Measurements from ENCODE around the gene CD247. TPM values are rescaled to one million over a fixed set of nuclear protein-coding genes. Genes with fewer than 3 reads are reported as not detected.

Gene CD247
- total and polyA plus RNA-seq, 4 experiments from 2014 or later: 260 to 404 (median 340) TPM

DNA sequence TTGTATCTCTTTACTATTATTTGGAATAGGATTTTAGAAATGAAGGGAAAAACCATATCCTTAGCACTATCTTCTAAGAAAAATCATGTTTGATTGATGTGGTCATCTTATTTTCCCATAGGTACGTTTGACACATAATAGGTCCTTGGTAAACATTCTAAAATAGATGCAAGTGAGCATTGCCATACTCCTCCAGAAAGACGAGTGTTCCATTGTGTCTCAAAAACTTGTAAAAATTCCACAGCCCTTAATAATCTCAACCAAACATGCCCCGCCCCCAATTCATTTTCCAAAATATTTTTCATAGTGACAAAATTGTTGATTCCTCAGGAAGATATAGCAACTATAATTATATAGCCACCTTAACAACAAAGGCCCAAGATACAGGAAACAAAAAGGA is 113.4 kb downstream of the CD247 start:
- Mint-ChIP-seq H3K9me3 (no peaks in the 10 kb centered on the region), H3K27me3 (no peaks in the 10 kb centered on the region), H3K4me1 (peaks cover 0 to 1% (median under 1%) of the 10 kb centered on the region in 4 donors), H3K36me3 (peaks cover 40 to 49% of the 10 kb centered on the region in 2 donors), H3K27ac (no peak overlapping the region), H3K4me3 (no peak overlapping the region)
- POLR2A ChIA-PET (ENCODE audit: partially characterized antibody): no interaction called here
- H3K27ac ChIP-seq (ENCODE audit: low read depth, low read length): no peak overlapping the region
- H3K9me3 ChIP-seq (ENCODE audit: control insufficient read depth in 1 of 2, low read length in 2 of 2): no peaks in the 10 kb centered on the region
- H3K4me1 ChIP-seq (ENCODE audit: insufficient read depth, low read length): no peaks in the 10 kb centered on the region
- CTCF ChIA-PET (ENCODE audit: partially characterized antibody): interaction anchor here (0.9 to 4.6 kb wide), 3 partner anchors 110 to 138 kb away, joined by 3 to 86 read pairs (median 3); no protein-coding TSS in a partner anchor
- peaks cover 5% of the 10 kb centered on the region for H3K36me3 ChIP-seq (ENCODE audit: insufficient read depth, low read length)
- no peak overlapping the region for H3K4me3 ChIP-seq (ENCODE audit: low read length in 2 of 2)
- DNase-seq: no peak
- no peaks in the 10 kb centered on the region for H3K27me3 ChIP-seq (ENCODE audit: insufficient read depth, low read length)
- intact Hi-C loops (cut with micrococcal nuclease): loop anchor here (5.0 to 10.0 kb wide), 3 partner anchors 112 to 340 kb away; partner anchors contain the start of gene CD247

DNA sequence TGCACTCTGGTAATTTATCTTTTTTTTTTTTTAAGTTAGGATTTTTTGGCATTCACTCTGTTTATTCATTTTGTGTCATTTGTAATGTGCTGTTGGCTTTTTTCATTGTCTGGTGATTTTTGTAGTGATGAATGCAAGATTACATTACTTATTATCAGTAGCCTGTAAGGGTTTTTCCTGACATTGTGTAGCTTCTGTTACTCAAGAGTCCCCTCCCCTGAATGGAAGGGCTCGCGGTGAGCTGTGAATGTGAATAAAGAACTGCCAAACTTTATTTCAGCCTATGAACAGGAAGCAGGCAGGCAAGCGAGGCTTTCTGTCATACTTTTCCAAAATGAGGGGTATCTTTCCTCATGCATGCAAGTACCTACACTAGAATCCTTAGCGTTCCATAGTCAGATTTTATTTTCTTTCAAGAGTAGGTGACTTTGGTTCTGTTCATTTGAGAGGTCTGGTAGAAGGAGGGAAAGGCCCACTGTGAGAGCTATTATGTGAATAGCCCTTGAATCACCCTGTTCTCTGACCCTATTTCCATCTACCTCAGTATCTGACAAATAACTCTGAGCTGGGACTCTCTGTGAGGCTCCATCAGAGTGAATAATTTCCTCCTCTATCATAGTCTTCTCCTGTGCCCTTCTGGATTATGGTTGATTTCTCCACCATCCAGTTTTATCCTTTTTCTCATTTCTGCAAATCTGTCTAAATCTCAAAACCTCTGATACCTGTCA is 114.0 kb downstream of the CD247 start:
- Histone ChIP-seq H3K36me3 (ENCODE audit: insufficient read depth, low read length) (peaks cover 5% of the 10 kb centered on the region), H3K4me3 (ENCODE audit: low read length in 2 of 2) (no peak overlapping the region), H3K9me3 (ENCODE audit: control insufficient read depth in 1 of 2, low read length in 2 of 2) (no peaks in the 10 kb centered on the region), H3K4me1 (ENCODE audit: insufficient read depth, low read length) (no peaks in the 10 kb centered on the region), H3K27me3 (ENCODE audit: insufficient read depth, low read length) (no peaks in the 10 kb centered on the region), H3K27ac (ENCODE audit: low read depth, low read length) (no peak overlapping the region)
- ChIA-PET CTCF (ENCODE audit: partially characterized antibody) (interaction anchor here (0.9 to 4.6 kb wide), 2 partner anchors 130 to 137 kb away, joined by 3 to 86 read pairs; no protein-coding TSS in a partner anchor), POLR2A (ENCODE audit: partially characterized antibody) (no interaction called here)
- intact Hi-C loops (cut with micrococcal nuclease): loop anchor here (5.0 to 10.0 kb wide), 3 partner anchors 113 to 340 kb away; partner anchors contain the start of gene CD247
- no peak overlapping the region for H3K27ac Mint-ChIP-seq
- peaks cover 0 to 1% (median under 1%) of the 10 kb centered on the region in 4 donors for H3K4me1 Mint-ChIP-seq
- no peaks in the 10 kb centered on the region for H3K9me3 Mint-ChIP-seq
- H3K27me3 Mint-ChIP-seq: no peaks in the 10 kb centered on the region
- DNase-seq: no peak
- H3K36me3 Mint-ChIP-seq: peaks cover 35 to 45% of the 10 kb centered on the region in 2 donors
- no peak overlapping the region for H3K4me3 Mint-ChIP-seq

DNA sequence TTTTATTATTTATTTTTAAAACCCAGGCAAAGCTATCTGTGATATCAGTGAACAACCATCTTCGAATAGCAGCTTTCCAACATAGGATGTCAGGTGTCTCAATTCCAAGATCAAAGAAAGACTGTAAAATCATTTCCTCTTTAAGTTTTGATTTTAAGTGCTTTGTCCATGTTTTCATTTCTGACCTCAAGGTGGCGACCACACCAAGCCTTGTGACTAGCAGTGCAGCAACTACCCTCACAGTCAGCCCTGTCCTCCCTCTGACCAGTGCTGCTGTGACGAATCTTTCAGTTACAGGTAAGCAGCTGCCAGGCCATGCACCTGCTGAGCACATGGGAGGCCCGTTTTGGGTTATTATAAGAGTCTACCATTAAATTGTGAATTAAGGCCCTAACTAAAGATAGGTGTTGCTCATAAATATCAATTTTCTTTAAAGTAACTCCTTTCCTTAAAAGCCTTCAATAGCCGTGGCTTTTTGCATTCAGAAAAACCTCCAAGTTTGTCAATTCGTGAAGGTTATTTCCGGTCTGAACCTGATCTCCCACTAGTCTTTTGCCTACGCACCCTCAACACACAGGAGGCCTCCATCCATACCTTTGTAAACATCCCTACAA is 117.0 kb downstream of the CD247 start:
- Histone ChIP-seq H3K27ac (ENCODE audit: low read depth, low read length) (no peak overlapping the region), H3K27me3 (ENCODE audit: insufficient read depth, low read length) (no peaks in the 10 kb centered on the region), H3K9me3 (ENCODE audit: control insufficient read depth in 1 of 2, low read length in 2 of 2) (no peaks in the 10 kb centered on the region), H3K4me1 (ENCODE audit: insufficient read depth, low read length) (no peaks in the 10 kb centered on the region), H3K36me3 (ENCODE audit: insufficient read depth, low read length) (peaks cover 16% of the 10 kb centered on the region), H3K4me3 (ENCODE audit: low read length in 2 of 2) (no peak overlapping the region)
- Mint-ChIP-seq H3K36me3 (peaks cover 53 to 54% of the 10 kb centered on the region in 2 donors), H3K9me3 (no peaks in the 10 kb centered on the region), H3K27me3 (no peaks in the 10 kb centered on the region), H3K4me1 (peaks cover 0 to 3% (median under 1%) of the 10 kb centered on the region in 4 donors), H3K27ac (no peak overlapping the region), H3K4me3 (no peak overlapping the region)
- intact Hi-C loops (cut with micrococcal nuclease): loop anchor here (1.0 to 10.0 kb wide), 6 partner anchors 41 to 337 kb away; partner anchors contain the start of gene CD247
- ChIA-PET CTCF (ENCODE audit: partially characterized antibody) (interaction anchor here (0.6 to 4.6 kb wide), 26 partner anchors 8 to 181 kb away, joined by 3 to 86 read pairs (median 4); partner anchors contain the start of genes CD247 and POU2F1), POLR2A (ENCODE audit: partially characterized antibody) (interaction anchor here (1.0 to 1.4 kb wide), 4 partner anchors 9 to 181 kb away, joined by 3 to 4 read pairs (median 3); partner anchors contain the start of genes CREG1 and POU2F1)
- DNase-seq: peak in 4 of 5 donors; percentile 37 to 47 (median 41)

DNA sequence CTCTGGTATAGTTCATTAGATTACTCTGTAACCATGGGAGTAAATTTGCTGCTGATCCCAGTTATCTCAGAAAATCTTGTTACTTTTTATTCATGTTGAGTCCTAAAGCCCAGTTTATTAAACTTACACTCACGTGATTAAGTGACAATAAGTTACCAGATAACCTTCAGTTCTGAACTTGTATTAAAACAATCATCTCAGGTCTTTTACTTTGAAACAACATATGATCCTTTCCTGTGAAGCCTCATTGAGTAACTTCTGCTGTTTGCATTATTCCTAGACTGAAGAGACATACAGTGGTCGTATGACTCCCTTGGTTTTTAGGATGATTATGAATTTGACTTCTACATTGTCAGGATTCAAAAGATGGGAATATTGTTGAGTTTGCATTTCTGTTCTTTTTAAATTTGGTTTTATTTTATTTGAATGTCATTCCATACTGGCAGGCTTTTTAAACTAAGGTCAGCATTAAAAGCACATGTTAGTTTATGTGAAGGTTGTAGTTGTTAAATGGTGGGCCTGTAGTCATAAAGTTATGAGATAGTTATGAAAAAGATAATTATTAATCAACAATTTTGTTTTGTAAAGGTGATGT is 117.9 kb downstream of the CD247 start:
- H3K36me3 Mint-ChIP-seq: peaks cover 45 to 50% of the 10 kb centered on the region in 2 donors
- H3K9me3 ChIP-seq (ENCODE audit: control insufficient read depth in 1 of 2, low read length in 2 of 2): no peaks in the 10 kb centered on the region
- no peaks in the 10 kb centered on the region for H3K9me3 Mint-ChIP-seq
- no peaks in the 10 kb centered on the region for H3K4me1 ChIP-seq (ENCODE audit: insufficient read depth, low read length)
- no peaks in the 10 kb centered on the region for H3K27me3 ChIP-seq (ENCODE audit: insufficient read depth, low read length)
- H3K4me1 Mint-ChIP-seq: peaks cover 0 to 3% (median under 1%) of the 10 kb centered on the region in 4 donors
- no peaks in the 10 kb centered on the region for H3K27me3 Mint-ChIP-seq
- no peak overlapping the region for H3K4me3 ChIP-seq (ENCODE audit: low read length in 2 of 2)
- peak overlapping the region in 1 of 7 donors; percentile 64 for H3K27ac Mint-ChIP-seq
- H3K27ac ChIP-seq (ENCODE audit: low read depth, low read length): no peak overlapping the region
- no peak overlapping the region for H3K4me3 Mint-ChIP-seq
- CTCF ChIA-PET (ENCODE audit: partially characterized antibody): interaction anchor here (0.6 to 4.6 kb wide), 24 partner anchors 12 to 157 kb away, joined by 3 to 86 read pairs (median 4); partner anchors contain the start of gene CD247
- no peak for DNase-seq
- intact Hi-C loops (cut with micrococcal nuclease): loop anchor here (5.0 to 10.0 kb wide), 3 partner anchors 117 to 336 kb away; partner anchors contain the start of gene CD247
- H3K36me3 ChIP-seq (ENCODE audit: insufficient read depth, low read length): peaks cover 16% of the 10 kb centered on the region
- POLR2A ChIA-PET (ENCODE audit: partially characterized antibody): interaction anchor here (1.0 kb wide), 1 partner anchor 8 kb away, joined by 3 read pairs; no protein-coding TSS in a partner anchor

DNA sequence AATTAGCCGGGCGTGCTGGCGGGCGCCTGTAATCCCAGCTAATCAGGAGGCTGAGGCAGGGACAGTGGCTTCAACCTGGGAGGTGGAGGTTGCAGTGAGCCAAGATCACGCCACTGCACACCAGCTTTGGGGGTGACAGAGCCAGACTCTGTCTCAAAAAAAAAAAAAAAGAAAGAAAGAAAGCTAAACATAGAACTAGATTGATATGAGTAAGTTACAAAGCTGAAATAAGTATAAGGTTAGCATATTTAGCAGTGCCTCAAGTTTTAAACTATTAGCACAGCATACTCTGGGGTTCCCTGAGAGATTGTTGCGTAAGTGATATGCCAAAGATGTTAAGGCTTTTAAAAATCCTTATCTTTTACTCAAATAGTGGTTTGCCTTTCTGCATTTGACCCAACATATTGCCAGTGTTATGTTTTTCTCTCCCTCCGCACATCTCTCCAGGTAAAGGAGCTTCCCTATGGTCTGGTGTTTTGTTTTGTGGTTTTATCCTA is 126.1 kb downstream of the CD247 start:
- H3K9me3 ChIP-seq (ENCODE audit: control insufficient read depth in 1 of 2, low read length in 2 of 2): no peaks in the 10 kb centered on the region
- no peak for DNase-seq
- no peak overlapping the region for H3K4me3 ChIP-seq (ENCODE audit: low read length in 2 of 2)
- Mint-ChIP-seq H3K36me3 (peaks cover 9 to 30% of the 10 kb centered on the region in 2 donors), H3K9me3 (no peaks in the 10 kb centered on the region), H3K4me1 (no peaks in the 10 kb centered on the region), H3K27ac (no peak overlapping the region), H3K27me3 (no peaks in the 10 kb centered on the region), H3K4me3 (no peak overlapping the region)
- POLR2A ChIA-PET (ENCODE audit: partially characterized antibody): interaction anchor here (1.4 kb wide), 1 partner anchor 9 kb away, joined by 3 read pairs; no protein-coding TSS in a partner anchor
- no peaks in the 10 kb centered on the region for H3K27me3 ChIP-seq (ENCODE audit: insufficient read depth, low read length)
- H3K36me3 ChIP-seq (ENCODE audit: insufficient read depth, low read length): peaks cover 4% of the 10 kb centered on the region
- CTCF ChIA-PET (ENCODE audit: partially characterized antibody): interaction anchor here (1.0 to 1.3 kb wide), 3 partner anchors 10 to 148 kb away, joined by 3 to 4 read pairs (median 4); no protein-coding TSS in a partner anchor
- H3K4me1 ChIP-seq (ENCODE audit: insufficient read depth, low read length): no peaks in the 10 kb centered on the region
- intact Hi-C loops (cut with micrococcal nuclease): no loop called here
- no peak overlapping the region for H3K27ac ChIP-seq (ENCODE audit: low read depth, low read length)

DNA sequence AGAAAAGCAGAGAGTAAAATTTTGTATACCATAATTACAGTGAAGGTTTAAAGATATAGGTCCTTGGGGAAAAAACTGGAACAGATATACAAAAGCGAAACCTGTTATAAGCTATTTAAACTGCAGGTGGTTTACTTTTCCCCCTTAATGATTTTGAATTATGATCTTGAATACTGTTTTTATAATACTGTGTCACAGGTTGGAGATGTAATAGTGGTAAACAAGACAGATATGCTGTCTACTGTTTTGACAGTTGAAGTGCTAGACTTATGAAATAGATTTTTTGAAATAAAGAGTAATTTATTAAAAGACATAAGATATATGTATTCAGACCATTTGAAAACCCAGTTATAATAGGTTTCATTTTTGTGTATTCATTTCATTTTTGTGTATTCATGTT is 129.4 kb downstream of the CD247 start:
- Mint-ChIP-seq H3K36me3 (peaks cover 20 to 35% of the 10 kb centered on the region in 2 donors), H3K4me3 (no peak overlapping the region), H3K9me3 (no peaks in the 10 kb centered on the region), H3K27ac (no peak overlapping the region), H3K4me1 (no peaks in the 10 kb centered on the region), H3K27me3 (no peaks in the 10 kb centered on the region)
- ChIA-PET POLR2A (ENCODE audit: partially characterized antibody) (no interaction called here), CTCF (ENCODE audit: partially characterized antibody) (interaction anchor here (1.5 to 1.7 kb wide), 2 partner anchors 12 to 145 kb away, joined by 3 to 7 read pairs; no protein-coding TSS in a partner anchor)
- no peaks in the 10 kb centered on the region for H3K27me3 ChIP-seq (ENCODE audit: insufficient read depth, low read length)
- no peaks in the 10 kb centered on the region for H3K9me3 ChIP-seq (ENCODE audit: control insufficient read depth in 1 of 2, low read length in 2 of 2)
- H3K36me3 ChIP-seq (ENCODE audit: insufficient read depth, low read length): peaks cover 14% of the 10 kb centered on the region
- DNase-seq: no peak
- no peaks in the 10 kb centered on the region for H3K4me1 ChIP-seq (ENCODE audit: insufficient read depth, low read length)
- H3K4me3 ChIP-seq (ENCODE audit: low read length in 2 of 2): no peak overlapping the region
- intact Hi-C loops (cut with micrococcal nuclease): no loop called here
- no peak overlapping the region for H3K27ac ChIP-seq (ENCODE audit: low read depth, low read length)
